Endothelial cell (in vitro differentiated cells): Measurements from ENCODE around the gene ZNF827. TPM values are rescaled to one million over a fixed set of nuclear protein-coding genes. Genes with fewer than 3 reads are reported as not detected.

ENCODE experiments used
- DNase-seq: peaks from one replicate; pipeline ENCODE4 v3.0.0; 2021; ENCODE audit warnings: low spot score
- H3K27ac Mint-ChIP-seq: one replicate; pipeline ENCODE4 v1.8.0; 2021; ENCODE audit warnings: mixed read lengths, inconsistent platforms; ENCODE audit not compliant: unreplicated experiment
- H3K27me3 Mint-ChIP-seq: one replicate; pipeline ENCODE4 v1.8.0; 2021; ENCODE audit warnings: mild to moderate bottlenecking, moderate library complexity, mixed read lengths, inconsistent platforms; ENCODE audit not compliant: unreplicated experiment
- H3K36me3 Mint-ChIP-seq: one replicate; pipeline ENCODE4 v1.8.0; 2021; ENCODE audit warnings: mild to moderate bottlenecking, low read depth, mixed read lengths, inconsistent platforms; ENCODE audit not compliant: unreplicated experiment
- H3K4me1 Mint-ChIP-seq: one replicate; pipeline ENCODE4 v1.8.0; 2021; ENCODE audit warnings: mild to moderate bottlenecking, mixed read lengths, inconsistent platforms; ENCODE audit not compliant: unreplicated experiment
- H3K4me3 Mint-ChIP-seq: one replicate; pipeline ENCODE4 v1.8.0; 2021; ENCODE audit warnings: mild to moderate bottlenecking, mixed read lengths, inconsistent platforms; ENCODE audit not compliant: unreplicated experiment
- H3K9me3 Mint-ChIP-seq: one replicate; pipeline ENCODE4 v1.8.0; 2021; ENCODE audit warnings: mixed read lengths, inconsistent platforms; ENCODE audit not compliant: unreplicated experiment
- CTCF ChIP-seq: fragments of 200-600 bp; sonication (generic); IDR thresholded peaks from one replicate; pipeline ENCODE4 v1.5.0; 2021; ENCODE audit warnings: antibody characterized with exemption; ENCODE audit not compliant: unreplicated experiment
- total RNA-seq: library from RNA; stranded (reverse); fragmentation: NEBNext Ultra II Directional; extraction: Animal tissue kit (Norgen Biotek cat#: 25700); gene quantifications from one replicate; pipeline ENCODE4 v1.2.1, GENCODE V29; 2021; ENCODE audit not compliant: unreplicated experiment

Gene ZNF827
- total RNA-seq, 1 donor from 2014 or later, result 22.8 TPM

- H3K27me3 Mint-ChIP-seq, result no peaks in the 10 kb centered on the region
- DNase-seq, result no peak
- H3K27ac Mint-ChIP-seq, result no peak overlapping the region
- peaks cover 35% of the 10 kb centered on the region for H3K36me3 Mint-ChIP-seq
- H3K4me1 Mint-ChIP-seq, result peaks cover 52% of the 10 kb centered on the region
- TF ChIP-seq CTCF, result no peak
- H3K9me3 Mint-ChIP-seq, result no peaks in the 10 kb centered on the region
- no peak overlapping the region for H3K4me3 Mint-ChIP-seq
These were observed 36.1 kb downstream of the ZNF827 start for GRCh38 chr4:145902522-145902921.

- H3K36me3 Mint-ChIP-seq, result peaks cover 35% of the 10 kb centered on the region
- H3K4me1 Mint-ChIP-seq, result peaks cover 57% of the 10 kb centered on the region
These were observed 38.6 kb downstream of the ZNF827 start for GRCh38 chr4:145899886-145900460.

GRCh38 chr4:145898926-145899531, 39.6 kb downstream of the ZNF827 start:
- Mint-ChIP-seq H3K9me3 (no peaks in the 10 kb centered on the region), H3K36me3 (peaks cover 27% of the 10 kb centered on the region), H3K4me1 (peaks cover 65% of the 10 kb centered on the region), H3K27ac (no peak overlapping the region), H3K4me3 (no peak overlapping the region), H3K27me3 (peaks cover 2% of the 10 kb centered on the region)
- no peak for TF ChIP-seq CTCF
- DNase-seq, result no peak

More at GRCh38 chr4:145899886-145900460, 38.6 kb downstream of the ZNF827 start:
- DNase-seq, result no peak
- no peak overlapping the region for H3K27ac Mint-ChIP-seq
- H3K27me3 Mint-ChIP-seq, result no peaks in the 10 kb centered on the region
- no peaks in the 10 kb centered on the region for H3K9me3 Mint-ChIP-seq
- no peak for TF ChIP-seq CTCF
- no peak overlapping the region for H3K4me3 Mint-ChIP-seq

GRCh38 chr4:145898466-145898865, 40.2 kb downstream of the ZNF827 start:
- Mint-ChIP-seq H3K9me3 (no peaks in the 10 kb centered on the region), H3K4me1 (peaks cover 70% of the 10 kb centered on the region), H3K4me3 (peak overlapping the region; percentile 22), H3K36me3 (peaks cover 25% of the 10 kb centered on the region), H3K27me3 (peaks cover 2% of the 10 kb centered on the region), H3K27ac (no peak overlapping the region)
- no peak for DNase-seq
- TF ChIP-seq CTCF, result no peak

GRCh38 chr4:145895056-145895455, 43.6 kb downstream of the ZNF827 start:
- peak overlapping the region; percentile 94 for H3K27ac Mint-ChIP-seq
- H3K4me1 Mint-ChIP-seq, result peaks cover 60% of the 10 kb centered on the region
- H3K27me3 Mint-ChIP-seq, result peaks cover 2% of the 10 kb centered on the region
- no peaks in the 10 kb centered on the region for H3K9me3 Mint-ChIP-seq
- no peak overlapping the region for H3K4me3 Mint-ChIP-seq
- peaks cover 13% of the 10 kb centered on the region for H3K36me3 Mint-ChIP-seq
- DNase-seq, result no peak
- TF ChIP-seq CTCF, result no peak
